Astrocyte of the cerebellum (primary cell): ENCODE results near the gene UXT.

Source experiments
- DNase-seq: peaks from one replicate; pipeline ENCODE4 v3.0.0-alpha.2; 2011; ENCODE audit warnings: low read depth
- H3K4me3 ChIP-seq: 2 replicates; pipeline ENCODE4 v1.5.1; 2011; ENCODE audit warnings: mild to moderate bottlenecking, low read depth, low read length, moderate library complexity
- CTCF ChIP-seq: IDR thresholded peaks from 2 replicates; pipeline ENCODE4 v1.5.1; 2012; ENCODE audit warnings: low read length, low read depth, moderate library complexity, mild to moderate bottlenecking; ENCODE audit errors: missing control alignments
- in situ Hi-C: cut with HindIII; loops from 2 replicates; pipeline ENCODE4 v1.10.0; 2017; ENCODE audit warnings: low sequenced_read_pairs

UXT gene

GRCh38 chrX:47638816-47639215, 20.2 kb downstream of the UXT start:
- H3K4me3 ChIP-seq, result no peak overlapping the region
- TF ChIP-seq CTCF, result no peak
- in situ Hi-C loops, result no loop called here
- no peak for DNase-seq

GRCh38 chrX:47637546-47638195, 21.3 kb downstream of the UXT start:
- no peak for DNase-seq
- no peak overlapping the region for H3K4me3 ChIP-seq
- in situ Hi-C loops, result no loop called here
- no peak for TF ChIP-seq CTCF

DNA sequence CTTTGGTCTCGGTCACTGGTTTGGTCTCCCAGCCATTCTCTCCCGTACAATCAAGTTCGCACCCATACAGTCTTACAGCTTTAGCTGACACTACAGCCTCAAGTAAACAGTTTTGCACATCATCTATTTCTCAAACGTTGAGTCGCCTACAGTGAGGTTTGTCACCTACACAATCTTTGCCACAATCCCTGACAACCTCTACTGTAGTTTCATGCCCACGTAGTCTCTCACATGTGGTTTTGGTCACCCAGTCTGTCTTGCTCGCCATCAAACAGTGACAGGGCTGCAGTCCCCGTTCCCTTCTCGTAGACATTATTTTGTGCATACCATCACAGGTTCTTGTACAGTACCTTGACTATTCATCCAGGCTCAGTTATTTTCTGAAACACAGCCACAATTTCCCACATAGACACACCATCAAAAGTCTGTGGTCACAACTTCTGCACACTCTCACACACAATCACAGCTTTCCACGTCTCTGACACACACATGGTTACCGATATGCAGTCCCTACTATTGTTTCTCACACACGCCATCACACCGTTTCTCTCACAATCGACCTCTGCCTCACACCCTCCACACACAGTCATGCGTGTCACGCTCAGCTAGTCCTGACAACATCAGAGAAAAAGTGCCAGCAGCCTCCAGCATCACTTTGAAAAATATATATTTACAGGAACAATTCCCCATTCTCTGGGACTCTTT, 24.0 kb downstream of the UXT start:
- no peak for DNase-seq
- H3K4me3 ChIP-seq, result no peak overlapping the region
- no peak for TF ChIP-seq CTCF
- in situ Hi-C loops, result no loop called here

GRCh38 chrX:47633689-47634590, 25.0 kb downstream of the UXT start:
- TF ChIP-seq CTCF, result no peak
- no peak overlapping the region for H3K4me3 ChIP-seq
- no peak for DNase-seq
- in situ Hi-C loops, result no loop called here

DNA sequence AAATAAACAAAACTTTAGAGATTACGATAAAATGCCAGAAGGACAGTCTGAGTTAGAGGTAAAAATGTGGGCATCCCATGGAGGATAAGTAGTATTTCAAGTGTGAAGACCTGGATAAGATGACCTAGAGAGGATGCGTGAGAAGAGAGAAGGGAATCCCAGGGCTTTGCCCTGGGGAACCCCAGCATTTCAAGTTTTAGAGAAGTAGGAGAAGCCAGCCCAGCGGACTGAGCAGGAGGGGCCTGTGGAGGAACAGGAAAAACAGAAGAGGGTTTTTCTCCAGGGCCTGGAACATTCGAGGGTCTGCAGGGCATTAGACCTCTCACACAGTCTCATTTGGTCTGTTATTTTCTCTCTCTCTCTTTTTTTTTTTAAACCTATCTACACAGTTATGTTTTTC, 26.3 kb downstream of the UXT start:
- in situ Hi-C loops, result no loop called here
- DNase-seq, result no peak

More for the DNA sequence above, 26.3 kb downstream of the UXT start:
- H3K4me3 ChIP-seq, result no peak overlapping the region
- TF ChIP-seq CTCF, result no peak
